ENCODE results near the gene NFU1.

The NFU1 gene

GRCh38 chr2:69411120-69411519 is 26.1 kb downstream of the NFU1 start:
- H3K36me3 ChIP-seq (replicated peaks in 1 of 2; ENCODE audit: control insufficient read depth in 2 of 2, insufficient read depth in 2 of 2, low read length in 2 of 2) = peaks cover 0 to 74% of the 10 kb centered on the region in 2 donors
- H4K8ac ChIP-seq (ENCODE audit: low read depth, low read length) = no peak overlapping the region

GRCh38 chr2:69405306-69405705 is 31.9 kb downstream of the NFU1 start:
- Histone ChIP-seq H3K4me1 (ENCODE audit: control insufficient read depth in 2 of 2, insufficient read depth in 1 of 2, low read depth in 1 of 2, low read length in 2 of 2) (no peaks in the 10 kb centered on the region), H3K79me1 (ENCODE audit: low read depth, low read length) (no peaks in the 10 kb centered on the region), H3K27ac (replicated peaks; ENCODE audit: low read length) (no peak overlapping the region), H2BK12ac (ENCODE audit: low read length) (no peak overlapping the region), H3K18ac (ENCODE audit: low read length) (no peak overlapping the region), H3K4me2 (ENCODE audit: insufficient read depth, low read length, poor library complexity, severe bottlenecking) (no peak overlapping the region), H3K14ac (ENCODE audit: low read length) (no peak overlapping the region), H2BK120ac (ENCODE audit: low read depth, low read length) (no peak overlapping the region), H2BK5ac (ENCODE audit: low read length) (no peak overlapping the region), H3K4ac (ENCODE audit: low read length) (no peak overlapping the region), H2BK15ac (ENCODE audit: low read length) (no peak overlapping the region), H3K36me3 (replicated peaks in 1 of 2; ENCODE audit: control insufficient read depth in 2 of 2, insufficient read depth in 2 of 2, low read length in 2 of 2) (peaks cover 3 to 77% of the 10 kb centered on the region in 2 donors), H3K4me3 (ENCODE audit: low read length in 2 of 2) (no peak overlapping the region), H4K91ac (ENCODE audit: low read depth, low read length, poor library complexity) (no peak overlapping the region), H2AK5ac (ENCODE audit: low read depth, low read length) (no peak overlapping the region), H3K23ac (ENCODE audit: low read depth, low read length, poor library complexity) (no peak overlapping the region), H2AFZ (ENCODE audit: low read length) (no peak overlapping the region), H4K8ac (ENCODE audit: low read depth, low read length) (no peak overlapping the region), H3K9me3 (replicated peaks in 1 of 2; ENCODE audit: control insufficient read depth in 2 of 2, insufficient read depth in 1 of 2, low read depth in 1 of 2, low read length in 2 of 2) (peaks cover 2 to 20% of the 10 kb centered on the region in 2 donors), H3K9ac (ENCODE audit: low read depth, low read length, poor library complexity) (no peak overlapping the region), H3K27me3 (ENCODE audit: control insufficient read depth in 3 of 3, insufficient read depth in 3 of 3, low read depth in 1 of 3, low read length in 3 of 3) (no peaks in the 10 kb centered on the region)
- DNase-seq (ENCODE audit: low spot score) = no peak

More at GRCh38 chr2:69411120-69411519, 26.1 kb downstream of the NFU1 start:
- H2AK5ac ChIP-seq (ENCODE audit: low read depth, low read length) = no peak overlapping the region
- no peak overlapping the region for H3K9ac ChIP-seq (ENCODE audit: low read depth, low read length, poor library complexity)
- H2BK15ac ChIP-seq (ENCODE audit: low read length) = no peak overlapping the region
- H3K18ac ChIP-seq (ENCODE audit: low read length) = no peak overlapping the region
- H3K4me1 ChIP-seq (ENCODE audit: control insufficient read depth in 2 of 2, insufficient read depth in 1 of 2, low read depth in 1 of 2, low read length in 2 of 2) = no peaks in the 10 kb centered on the region
- no peak overlapping the region for H2BK120ac ChIP-seq (ENCODE audit: low read depth, low read length)
- H3K14ac ChIP-seq (ENCODE audit: low read length) = no peak overlapping the region
- no peak overlapping the region for H3K4me3 ChIP-seq (ENCODE audit: low read length in 2 of 2)
- no peak overlapping the region for H2BK12ac ChIP-seq (ENCODE audit: low read length)
- no peak overlapping the region for H3K4me2 ChIP-seq (ENCODE audit: insufficient read depth, low read length, poor library complexity, severe bottlenecking)
- no peaks in the 10 kb centered on the region for H3K79me1 ChIP-seq (ENCODE audit: low read depth, low read length)
- no peaks in the 10 kb centered on the region for H3K9me3 ChIP-seq (replicated peaks in 1 of 2; ENCODE audit: control insufficient read depth in 2 of 2, insufficient read depth in 1 of 2, low read depth in 1 of 2, low read length in 2 of 2)
- DNase-seq (ENCODE audit: low spot score) = no peak
- H2AFZ ChIP-seq (ENCODE audit: low read length) = no peak overlapping the region
- H3K23ac ChIP-seq (ENCODE audit: low read depth, low read length, poor library complexity) = no peak overlapping the region
- H2BK5ac ChIP-seq (ENCODE audit: low read length) = no peak overlapping the region
- H3K27ac ChIP-seq (replicated peaks; ENCODE audit: low read length) = no peak overlapping the region
- no peak overlapping the region for H4K91ac ChIP-seq (ENCODE audit: low read depth, low read length, poor library complexity)
- H3K4ac ChIP-seq (ENCODE audit: low read length) = no peak overlapping the region
- no peaks in the 10 kb centered on the region for H3K27me3 ChIP-seq (ENCODE audit: control insufficient read depth in 3 of 3, insufficient read depth in 3 of 3, low read depth in 1 of 3, low read length in 3 of 3)

- H2BK5ac ChIP-seq (ENCODE audit: low read length) = no peak overlapping the region
- peaks cover 3 to 82% of the 10 kb centered on the region in 2 donors for H3K36me3 ChIP-seq (replicated peaks in 1 of 2; ENCODE audit: control insufficient read depth in 2 of 2, insufficient read depth in 2 of 2, low read length in 2 of 2)
- no peaks in the 10 kb centered on the region for H3K79me1 ChIP-seq (ENCODE audit: low read depth, low read length)
- H3K9me3 ChIP-seq (replicated peaks in 1 of 2; ENCODE audit: control insufficient read depth in 2 of 2, insufficient read depth in 1 of 2, low read depth in 1 of 2, low read length in 2 of 2) = peaks cover 2 to 20% of the 10 kb centered on the region in 2 donors
- H3K4me1 ChIP-seq (ENCODE audit: control insufficient read depth in 2 of 2, insufficient read depth in 1 of 2, low read depth in 1 of 2, low read length in 2 of 2) = no peaks in the 10 kb centered on the region
- no peak overlapping the region for H2BK120ac ChIP-seq (ENCODE audit: low read depth, low read length)
- no peak overlapping the region for H3K9ac ChIP-seq (ENCODE audit: low read depth, low read length, poor library complexity)
- H3K27ac ChIP-seq (replicated peaks; ENCODE audit: low read length) = no peak overlapping the region
- H2BK15ac ChIP-seq (ENCODE audit: low read length) = no peak overlapping the region
- no peak overlapping the region for H4K8ac ChIP-seq (ENCODE audit: low read depth, low read length)
- H3K23ac ChIP-seq (ENCODE audit: low read depth, low read length, poor library complexity) = no peak overlapping the region
- no peak overlapping the region for H3K4me3 ChIP-seq (ENCODE audit: low read length in 2 of 2)
- no peak overlapping the region for H2AK5ac ChIP-seq (ENCODE audit: low read depth, low read length)
- no peaks in the 10 kb centered on the region for H3K27me3 ChIP-seq (ENCODE audit: control insufficient read depth in 3 of 3, insufficient read depth in 3 of 3, low read depth in 1 of 3, low read length in 3 of 3)
- no CpG with 5 or more reads among the region's 3 CpGs for WGBS, 2 donors (ENCODE audit: extremely low coverage in 2 of 2, insufficient read length in 2 of 2, insufficient replicate concordance in 1 of 2)
- DNase-seq (ENCODE audit: low spot score) = no peak
- H2AFZ ChIP-seq (ENCODE audit: low read length) = no peak overlapping the region
- no peak overlapping the region for H4K91ac ChIP-seq (ENCODE audit: low read depth, low read length, poor library complexity)
- H3K4ac ChIP-seq (ENCODE audit: low read length) = no peak overlapping the region
- no peak overlapping the region for H2BK12ac ChIP-seq (ENCODE audit: low read length)
- H3K4me2 ChIP-seq (ENCODE audit: insufficient read depth, low read length, poor library complexity, severe bottlenecking) = no peak overlapping the region
- H3K14ac ChIP-seq (ENCODE audit: low read length) = no peak overlapping the region
- no peak overlapping the region for H3K18ac ChIP-seq (ENCODE audit: low read length)
These were observed 37.1 kb downstream of the NFU1 start for GRCh38 chr2:69400121-69400520.

- Histone ChIP-seq H2AK5ac (ENCODE audit: low read depth, low read length) (no peak overlapping the region), H3K36me3 (replicated peaks in 1 of 2; ENCODE audit: control insufficient read depth in 2 of 2, insufficient read depth in 2 of 2, low read length in 2 of 2) (peaks cover 0 to 70% of the 10 kb centered on the region in 2 donors), H3K79me1 (ENCODE audit: low read depth, low read length) (no peaks in the 10 kb centered on the region), H3K27ac (replicated peaks; ENCODE audit: low read length) (no peak overlapping the region), H4K8ac (ENCODE audit: low read depth, low read length) (no peak overlapping the region), H3K4me3 (ENCODE audit: low read length in 2 of 2) (no peak overlapping the region), H2BK5ac (ENCODE audit: low read length) (no peak overlapping the region), H2BK15ac (ENCODE audit: low read length) (no peak overlapping the region), H3K9me3 (replicated peaks in 1 of 2; ENCODE audit: control insufficient read depth in 2 of 2, insufficient read depth in 1 of 2, low read depth in 1 of 2, low read length in 2 of 2) (no peaks in the 10 kb centered on the region), H3K9ac (ENCODE audit: low read depth, low read length, poor library complexity) (no peak overlapping the region), H2AFZ (ENCODE audit: low read length) (no peak overlapping the region), H2BK120ac (ENCODE audit: low read depth, low read length) (no peak overlapping the region), H4K91ac (ENCODE audit: low read depth, low read length, poor library complexity) (no peak overlapping the region), H3K4me2 (ENCODE audit: insufficient read depth, low read length, poor library complexity, severe bottlenecking) (no peak overlapping the region), H2BK12ac (ENCODE audit: low read length) (no peak overlapping the region), H3K18ac (ENCODE audit: low read length) (no peak overlapping the region), H3K27me3 (ENCODE audit: control insufficient read depth in 3 of 3, insufficient read depth in 3 of 3, low read depth in 1 of 3, low read length in 3 of 3) (no peaks in the 10 kb centered on the region), H3K23ac (ENCODE audit: low read depth, low read length, poor library complexity) (no peak overlapping the region), H3K4ac (ENCODE audit: low read length) (no peak overlapping the region), H3K14ac (ENCODE audit: low read length) (no peak overlapping the region), H3K4me1 (ENCODE audit: control insufficient read depth in 2 of 2, insufficient read depth in 1 of 2, low read depth in 1 of 2, low read length in 2 of 2) (no peaks in the 10 kb centered on the region)
- no peak for DNase-seq (ENCODE audit: low spot score)
These were observed 40.0 kb downstream of the NFU1 start for GRCh38 chr2:69397234-69397633.

Measured in neuronal stem cell (in vitro differentiated cells).